HCT116 (cell line): Measurements from ENCODE around the gene ATG14. TPM values are rescaled to one million over a fixed set of nuclear protein-coding genes. Genes with fewer than 3 reads are reported as not detected.

Experiments
- ATAC-seq: fragments of 200-7000 bp; cut with Tn5 transposase; 2 replicates; pipeline ENCODE4 v1.9.1; 2020; ENCODE audit warnings: mild to moderate bottlenecking, moderate library complexity
- BruUV-seq: library from RNA; stranded (reverse); fragments of 400-500 nt; replicated peaks from 2 replicates; lab custom pipeline; 2021; lab: Mats Ljungman, UMichigan
- CTCF ChIA-PET: fragments of 300-600 bp; sonication (Branson Sonifier 250); formaldehyde crosslinking; loops from one replicate; lab custom pipeline; 2021; ENCODE audit warnings: antibody characterized with exemption; lab: Charles Lee
- POLR2A ChIA-PET: fragments of 300-600, 350-600 bp; sonication (Branson Sonifier 250); formaldehyde crosslinking; loops from one replicate; lab custom pipeline; 2021; ENCODE audit warnings: antibody characterized with exemption; lab: Charles Lee
- RAD21 ChIA-PET, 2 experiments: fragments of 300-600 bp; sonication (Branson Sonifier 250); formaldehyde crosslinking; loops; one replicate each; lab custom pipeline; 2023; ENCODE audit warnings: low total read pairs in 2 of 2; ENCODE audit not compliant: uncharacterized antibody in 2 of 2, unreplicated experiment in 2 of 2, low non-redundant PET in 1 of 2; lab: Charles Lee
- DNase-seq: peaks from one replicate; pipeline ENCODE4 v3.0.0-alpha.2; 2010; ENCODE audit warnings: low read depth, low spot score
- H2AFZ ChIP-seq: fragments of 200-600 bp; shearing (Covaris generic), sonication (generic); 2 replicates; pipeline ENCODE4 v1.6.1; 2017; ENCODE audit warnings: low read depth, mixed run types, mixed read lengths, antibody characterized with exemption, low read length; ENCODE audit not compliant: poor library complexity, severe bottlenecking
- H3K27ac ChIP-seq: 2 replicates; pipeline ENCODE4 v1.5.1; 2012; ENCODE audit warnings: low read depth, low read length
- H3K27me3 ChIP-seq: fragments of 200-600 bp; sonication (generic); 2 replicates; pipeline ENCODE4 v1.6.1; 2016; ENCODE audit warnings: mixed run types, low read length, mixed read lengths; ENCODE audit not compliant: insufficient read depth
- H3K36me3 ChIP-seq, 2 experiments: fragments of 200-500 bp in 1 of 2; fragments of 200-600 bp in 1 of 2; sonication (Bioruptor generic) in 1 of 2; sonication (generic) in 1 of 2; 2 replicates each; pipeline versions ENCODE4 v1.5.1 to v1.6.1; 2014 to 2016; ENCODE audit warnings: low read length in 2 of 2, inconsistent platforms in 1 of 2, mixed read lengths in 1 of 2, mixed run types in 1 of 2; ENCODE audit not compliant: insufficient read depth in 2 of 2, control insufficient read depth in 1 of 2
- H3K4me1 ChIP-seq, 2 experiments: fragments of 200-600 bp in 1 of 2; sonication (generic) in 1 of 2; 2 replicates each; pipeline versions ENCODE4 v1.5.1 to v1.6.1; 2012 to 2017; ENCODE audit warnings: low read length in 2 of 2, inconsistent platforms in 1 of 2, mild to moderate bottlenecking in 1 of 2, mixed read lengths in 1 of 2, mixed run types in 1 of 2, moderate library complexity in 1 of 2; ENCODE audit not compliant: insufficient read depth in 2 of 2, control insufficient read depth in 1 of 2
- H3K4me2 ChIP-seq: fragments of 200-600 bp; sonication (generic); 2 replicates; pipeline ENCODE4 v1.6.1; 2017; ENCODE audit warnings: mixed run types, low read length, mixed read lengths
- H3K4me3 ChIP-seq, 2 experiments: fragments of 200-600 bp in 1 of 2; sonication (generic) in 1 of 2; replicated peaks in 1 of 2; 2 replicates each; pipeline ENCODE4 v1.5.1; 2011 to 2016; ENCODE audit warnings: low read length in 2 of 2, control low read depth in 1 of 2, low read depth in 1 of 2, mild to moderate bottlenecking in 1 of 2, mixed read lengths in 1 of 2, mixed run types in 1 of 2
- H3K79me2 ChIP-seq: fragments of 200-600 bp; sonication (generic); 2 replicates; pipeline ENCODE4 v1.6.1; 2017; ENCODE audit warnings: mild to moderate bottlenecking, mixed run types, low read length, moderate library complexity, mixed read lengths; ENCODE audit not compliant: insufficient read depth
- H3K9ac ChIP-seq: fragments of 200-600 bp; sonication (generic); 2 replicates; pipeline ENCODE4 v1.6.1; 2016; ENCODE audit warnings: low read length, mixed read lengths
- H3K9me2 ChIP-seq: fragments of 200-600 bp; sonication (generic), shearing (Covaris generic); 2 replicates; pipeline ENCODE4 v1.6.1; 2017; ENCODE audit warnings: mixed run types, mild to moderate bottlenecking, moderate library complexity; ENCODE audit not compliant: insufficient read depth
- H3K9me3 ChIP-seq, 2 experiments: fragments of 200-500 bp in 1 of 2; fragments of 200-600 bp in 1 of 2; sonication (Bioruptor generic) in 1 of 2; sonication (generic) in 1 of 2; 2 replicates each; pipeline ENCODE4 v1.6.1; 2014 to 2017; ENCODE audit warnings: low read length in 2 of 2, mixed read lengths in 2 of 2, inconsistent platforms in 1 of 2, low read depth in 1 of 2, mild to moderate bottlenecking in 1 of 2, mixed run types in 1 of 2, moderate library complexity in 1 of 2; ENCODE audit not compliant: control insufficient read depth in 1 of 2, insufficient read depth in 1 of 2
- H4K20me1 ChIP-seq: fragments of 200-600 bp; sonication (generic), shearing (Covaris generic); 2 replicates; pipeline ENCODE4 v1.6.1; 2017; ENCODE audit warnings: mixed run types, mild to moderate bottlenecking, moderate library complexity; ENCODE audit not compliant: insufficient read depth
- CBX3 ChIP-seq: IDR thresholded peaks from 2 replicates; pipeline ENCODE4 v1.6.1; 2012; ENCODE audit warnings: low read depth
- CEBPB ChIP-seq: IDR thresholded peaks from 2 replicates; pipeline ENCODE4 v1.6.1; 2012; ENCODE audit warnings: low read depth
- EZH2 ChIP-seq: fragments of 200-600 bp; sonication (generic); IDR thresholded peaks from 2 replicates; pipeline ENCODE4 v1.6.1; 2017; ENCODE audit warnings: antibody characterized with exemption, mixed run types
- FOSL1 ChIP-seq: IDR thresholded peaks from 2 replicates; pipeline ENCODE4 v1.6.1; 2012; ENCODE audit warnings: low read depth
- MAX ChIP-seq: IDR thresholded peaks from 2 replicates; pipeline ENCODE4 v1.6.1; 2012
- POLR2A ChIP-seq: IDR thresholded peaks from 2 replicates; pipeline ENCODE4 v1.7.0; 2011; ENCODE audit warnings: borderline replicate concordance; ENCODE audit not compliant: insufficient read depth, insufficient read length; ENCODE audit errors: extremely low read depth
- POLR2AphosphoS5 ChIP-seq: IDR thresholded peaks from 2 replicates; pipeline ENCODE4 v1.6.1; 2011; ENCODE audit warnings: mild to moderate bottlenecking, low read depth, low read length, moderate library complexity
- RAD21 ChIP-seq: IDR thresholded peaks from 2 replicates; pipeline ENCODE4 v1.6.1; 2012; ENCODE audit warnings: low read depth, mild to moderate bottlenecking
- REST ChIP-seq: IDR thresholded peaks from 2 replicates; pipeline ENCODE4 v1.6.1; 2012; ENCODE audit warnings: low read depth
- SP1 ChIP-seq: IDR thresholded peaks from 2 replicates; pipeline ENCODE4 v1.6.1; 2012; ENCODE audit warnings: low read depth
- SRF ChIP-seq: IDR thresholded peaks from 2 replicates; pipeline ENCODE4 v1.6.1; 2012; ENCODE audit warnings: low read depth
- TCF7L2 ChIP-seq: IDR thresholded peaks from 2 replicates; pipeline ENCODE4 v1.7.0; 2011; ENCODE audit warnings: borderline replicate concordance, inconsistent platforms; ENCODE audit not compliant: insufficient read depth, insufficient read length; ENCODE audit errors: extremely low read depth
- ZFX ChIP-seq: fragments of 450-650 bp; IDR thresholded peaks from 2 replicates; pipeline ENCODE4 v1.6.1; 2017
- ZNF274 ChIP-seq: fragments of 200-500 bp; sonication (Bioruptor generic); IDR thresholded peaks from 2 replicates; pipeline ENCODE4 v1.6.1; 2014; ENCODE audit warnings: mild to moderate bottlenecking, low read depth, low read length, inconsistent platforms
- intact Hi-C: fragments of 100-400 bp; cut with micrococcal nuclease; formaldehyde crosslinking; loops from 2 replicates; pipeline ENCODE4 v1.10.0; 2022
- total RNA-seq: library from RNA; stranded (reverse); gene quantifications from one replicate; pipeline ENCODE4 v1.2.1, GENCODE V29; 2021; ENCODE audit not compliant: unreplicated experiment

Gene ATG14
- total RNA-seq, 1 experiment from 2014 or later = 9.9 TPM

GRCh38 chr14:55333711-55334485 is 77.7 kb downstream of the ATG14 start:
- Histone ChIP-seq H3K36me3 (no peaks in the 10 kb centered on the region), H3K9me2 (no peaks in the 10 kb centered on the region), H3K79me2 (peaks cover 61% of the 10 kb centered on the region), H3K27ac (no peak overlapping the region), H3K4me1 (peaks cover 0 to 12% of the 10 kb centered on the region in 2 experiments; a peak in 1 of 4 replicates), H3K27me3 (no peaks in the 10 kb centered on the region), H3K9me3 (no peaks in the 10 kb centered on the region), H4K20me1 (peaks cover 5% of the 10 kb centered on the region; the same call in 1 of the 2 replicates), H3K9ac (no peak overlapping the region), H3K4me3 (no peak overlapping the region), H3K4me2 (no peak overlapping the region), H2AFZ (no peak overlapping the region)
- POLR2A ChIA-PET = no interaction called here
- BruUV-seq = no TSS peak
- CTCF ChIA-PET = interaction anchor here (1.0 kb wide), 1 partner anchor 21 kb away, joined by 3 read pairs; no protein-coding TSS in a partner anchor
- RAD21 ChIA-PET = no interaction called here
- ATAC-seq (no peak), DNase-seq (no peak)
- intact Hi-C loops = no loop called here
- TF ChIP-seq TCF7L2 = no peak
- no peak for TF ChIP-seq CBX3
- TF ChIP-seq RAD21 = no peak
- TF ChIP-seq MAX = no peak
- TF ChIP-seq REST = no peak
- TF ChIP-seq FOSL1 = no peak
- TF ChIP-seq POLR2A = no peak
- no peak for TF ChIP-seq ZNF274
- no peak for TF ChIP-seq CEBPB
- TF ChIP-seq EZH2 = no peak
- TF ChIP-seq SRF = no peak
- no peak for TF ChIP-seq ZFX
- TF ChIP-seq SP1 = no peak
- no peak for TF ChIP-seq POLR2AphosphoS5
